OCI-LY3 (cell line): ENCODE measurements around the gene IGIP.

Experiments
- H2AFZ ChIP-seq: fragments of 200-600, 300-600 bp; shearing (Covaris generic); 2 replicates; pipeline ENCODE4 v1.6.0; 2014; ENCODE audit warnings: antibody characterized with exemption, low read depth, low read length
- H3K27ac ChIP-seq: fragments of 200-600, 300-600 bp; sonication (generic); 2 replicates; pipeline ENCODE4 v1.5.1; 2014; ENCODE audit warnings: mild to moderate bottlenecking, low read length, moderate library complexity, mixed read lengths
- H3K27me3 ChIP-seq: fragments of 200-600, 300-600 bp; sonication (generic); 2 replicates; pipeline ENCODE4 v1.6.1; 2014; ENCODE audit warnings: low read depth, low read length, mixed read lengths
- H3K36me3 ChIP-seq: fragments of 200-600, 300-600 bp; sonication (generic); replicated peaks from 2 replicates; pipeline ENCODE3; 2014; ENCODE audit warnings: low read depth, low read length, mixed read lengths
- H3K4me1 ChIP-seq: fragments of 300-600, 200-600 bp; sonication (generic); 2 replicates; pipeline ENCODE4 v1.6.1; 2014; ENCODE audit warnings: low read length, mixed read lengths
- H3K4me2 ChIP-seq: fragments of 200-600, 300-600 bp; sonication (generic); 2 replicates; pipeline ENCODE4 v1.6.1; 2014; ENCODE audit warnings: low read length, mixed read lengths
- H3K4me3 ChIP-seq: fragments of 300-600, 200-600 bp; sonication (generic); 2 replicates; pipeline ENCODE4 v1.5.1; 2014; ENCODE audit warnings: antibody characterized with exemption, mild to moderate bottlenecking, low read length, moderate library complexity
- H3K79me2 ChIP-seq: fragments of 300-600, 200-600 bp; shearing (Covaris generic); 2 replicates; pipeline ENCODE4 v1.6.1; 2014; ENCODE audit warnings: mild to moderate bottlenecking, low read length, mixed read lengths
- H3K9ac ChIP-seq: fragments of 300-600, 200-600 bp; shearing (Covaris generic); 2 replicates; pipeline ENCODE4 v1.6.0; 2014; ENCODE audit warnings: mild to moderate bottlenecking, low read length, moderate library complexity
- H3K9me3 ChIP-seq: fragments of 200-600, 300-600 bp; shearing (Covaris generic); 2 replicates; pipeline ENCODE4 v1.6.1; 2014; ENCODE audit warnings: low read length, mixed read lengths; ENCODE audit not compliant: insufficient read depth
- H4K20me1 ChIP-seq: fragments of 200-600, 300-600 bp; sonication (generic); 2 replicates; pipeline ENCODE4 v1.6.1; 2016; ENCODE audit warnings: low read length, mixed read lengths; ENCODE audit not compliant: insufficient read depth
- CTCF ChIP-seq: fragments of 200-600, 300-600 bp; sonication (generic); IDR thresholded peaks from 2 replicates; pipeline ENCODE4 v1.5.1; 2014; ENCODE audit warnings: antibody characterized with exemption, low read length, low read depth
- EZH2phosphoT487 ChIP-seq: fragments of 200-600 bp; shearing (Covaris generic); IDR thresholded peaks from 2 replicates; pipeline ENCODE4 v1.6.1; 2018; ENCODE audit warnings: antibody characterized with exemption, mixed run types, low read depth

IGIP gene

GRCh38 chr5:140125637-140126036 is at the start of gene IGIP:
TSS of gene IGIP (plus strand) at chr5:140125937. CDS start at chr5:140128477, 2,540 bp downstream.
- TF ChIP-seq EZH2phosphoT487 (no peak), CTCF (no peak)
- Histone ChIP-seq H3K9ac (no peak within 1 kb of the TSS), H3K27me3 (no peaks in the 10 kb centered on the region), H3K79me2 (0 out of 2 replicates have a peak, but pooled peaks cover 2% of the 10 kb centered on the region), H3K4me1 (peaks cover 3% of the 10 kb centered on the region; the same call in 1 of the 2 replicates), H3K4me3 (no peak within 1 kb of the TSS), H4K20me1 (0 out of 2 replicates have a peak, but pooled peaks cover 2% of the 10 kb centered on the region), H3K9me3 (no peaks in the 10 kb centered on the region), H2AFZ (no peak within 1 kb of the TSS), H3K36me3 (no peaks in the 10 kb centered on the region), H3K27ac (no peak within 1 kb of the TSS), H3K4me2 (no peak within 1 kb of the TSS)

- Histone ChIP-seq H3K4me2 (no peak overlapping the region), H3K4me3 (no peak overlapping the region), H3K36me3 (no peaks in the 10 kb centered on the region), H3K9ac (no peak overlapping the region), H2AFZ (no peak overlapping the region), H3K4me1 (0 out of 2 replicates have a peak, but pooled peaks cover 4% of the 10 kb centered on the region), H4K20me1 (no peaks in the 10 kb centered on the region), H3K27ac (no peak overlapping the region), H3K27me3 (peaks cover 9% of the 10 kb centered on the region; the same call in 1 of the 2 replicates), H3K79me2 (no peaks in the 10 kb centered on the region), H3K9me3 (no peaks in the 10 kb centered on the region)
- no peak for TF ChIP-seq CTCF
- TF ChIP-seq EZH2phosphoT487: no peak
These were observed 49.6 kb upstream of the IGIP start for GRCh38 chr5:140076142-140076541.

- no peak overlapping the region for H3K4me2 ChIP-seq
- H3K79me2 ChIP-seq: no peaks in the 10 kb centered on the region
- no peak overlapping the region for H2AFZ ChIP-seq
- 0 out of 2 replicates have a peak, but pooled peaks cover 4% of the 10 kb centered on the region for H3K4me1 ChIP-seq
- TF ChIP-seq CTCF (no peak), EZH2phosphoT487 (no peak)
- H3K36me3 ChIP-seq: no peaks in the 10 kb centered on the region
- H3K27ac ChIP-seq: no peak overlapping the region
- H3K9ac ChIP-seq: no peak overlapping the region
- H3K27me3 ChIP-seq: peaks cover 12% of the 10 kb centered on the region; the same call in 1 of the 2 replicates
- H4K20me1 ChIP-seq: no peaks in the 10 kb centered on the region
- no peaks in the 10 kb centered on the region for H3K9me3 ChIP-seq
- no peak overlapping the region for H3K4me3 ChIP-seq
These were observed 48.9 kb upstream of the IGIP start for GRCh38 chr5:140076788-140077187.

GRCh38 chr5:140083120-140083519 is 42.6 kb upstream of the IGIP start:
- Histone ChIP-seq H3K79me2 (no peaks in the 10 kb centered on the region), H3K4me3 (no peak overlapping the region), H3K36me3 (no peaks in the 10 kb centered on the region), H3K9me3 (no peaks in the 10 kb centered on the region), H3K9ac (no peak overlapping the region), H2AFZ (no peak overlapping the region), H3K4me2 (no peak overlapping the region), H4K20me1 (no peaks in the 10 kb centered on the region), H3K27ac (no peak overlapping the region), H3K27me3 (peaks cover 29% of the 10 kb centered on the region), H3K4me1 (no peaks in the 10 kb centered on the region)
- TF ChIP-seq CTCF: no peak
- TF ChIP-seq EZH2phosphoT487: no peak
